GM10266 (cell line): Measurements from ENCODE around the gene SLC25A1.

Source experiments
- DNase-seq: peaks from one replicate; pipeline ENCODE4 v3.0.0; 2012; ENCODE audit errors: extremely low spot score
- TF ChIP-seq, protein P1 (sequence below): IDR thresholded peaks from 2 replicates; pipeline ENCODE4 v1.5.1; 2012; ENCODE audit warnings: mild to moderate bottlenecking, low read depth; ENCODE audit not compliant: control insufficient read depth, insufficient read depth; ENCODE audit errors: missing control alignments

Gene SLC25A1

DNA sequence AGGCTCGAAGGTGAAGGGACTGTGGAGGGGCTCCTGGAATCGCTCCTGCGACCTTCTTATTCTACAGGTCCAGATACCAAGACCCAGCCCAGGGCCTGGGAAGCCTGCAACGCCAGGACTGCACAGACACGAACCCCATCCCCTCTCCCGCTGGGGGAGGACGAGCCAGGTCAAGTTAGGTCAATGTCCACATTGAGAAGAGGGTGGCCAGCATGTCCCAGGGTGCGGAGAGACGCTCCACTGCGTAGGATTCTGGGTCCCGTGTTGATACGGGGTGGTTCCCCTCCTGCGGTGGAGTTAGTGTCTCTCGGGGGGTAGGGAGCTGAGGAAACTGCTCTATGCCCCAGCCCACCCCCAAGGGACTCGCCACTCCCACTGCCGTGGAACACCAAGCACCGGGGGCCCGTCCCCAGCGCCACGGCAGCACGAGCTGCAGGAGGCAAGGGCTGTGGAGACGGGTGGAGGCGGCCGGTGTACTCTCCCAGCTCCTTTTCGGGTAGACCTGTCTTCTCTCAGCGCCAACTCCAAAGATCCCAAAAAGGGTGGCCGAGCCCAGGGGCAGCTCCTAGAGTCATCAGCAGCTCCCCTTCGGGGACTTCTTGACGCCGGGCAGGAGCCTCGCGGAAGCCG lies 30.0 kb downstream of the SLC25A1 start:
- no peak for DNase-seq
- TF ChIP-seq, protein P1, sequence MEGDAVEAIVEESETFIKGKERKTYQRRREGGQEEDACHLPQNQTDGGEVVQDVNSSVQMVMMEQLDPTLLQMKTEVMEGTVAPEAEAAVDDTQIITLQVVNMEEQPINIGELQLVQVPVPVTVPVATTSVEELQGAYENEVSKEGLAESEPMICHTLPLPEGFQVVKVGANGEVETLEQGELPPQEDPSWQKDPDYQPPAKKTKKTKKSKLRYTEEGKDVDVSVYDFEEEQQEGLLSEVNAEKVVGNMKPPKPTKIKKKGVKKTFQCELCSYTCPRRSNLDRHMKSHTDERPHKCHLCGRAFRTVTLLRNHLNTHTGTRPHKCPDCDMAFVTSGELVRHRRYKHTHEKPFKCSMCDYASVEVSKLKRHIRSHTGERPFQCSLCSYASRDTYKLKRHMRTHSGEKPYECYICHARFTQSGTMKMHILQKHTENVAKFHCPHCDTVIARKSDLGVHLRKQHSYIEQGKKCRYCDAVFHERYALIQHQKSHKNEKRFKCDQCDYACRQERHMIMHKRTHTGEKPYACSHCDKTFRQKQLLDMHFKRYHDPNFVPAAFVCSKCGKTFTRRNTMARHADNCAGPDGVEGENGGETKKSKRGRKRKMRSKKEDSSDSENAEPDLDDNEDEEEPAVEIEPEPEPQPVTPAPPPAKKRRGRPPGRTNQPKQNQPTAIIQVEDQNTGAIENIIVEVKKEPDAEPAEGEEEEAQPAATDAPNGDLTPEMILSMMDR = no peak

- TF ChIP-seq, protein P1 = no peak
- no peak for DNase-seq
Observed at GRCh38 chr22:19147195-19147780, 31.2 kb downstream of the SLC25A1 start.

DNA sequence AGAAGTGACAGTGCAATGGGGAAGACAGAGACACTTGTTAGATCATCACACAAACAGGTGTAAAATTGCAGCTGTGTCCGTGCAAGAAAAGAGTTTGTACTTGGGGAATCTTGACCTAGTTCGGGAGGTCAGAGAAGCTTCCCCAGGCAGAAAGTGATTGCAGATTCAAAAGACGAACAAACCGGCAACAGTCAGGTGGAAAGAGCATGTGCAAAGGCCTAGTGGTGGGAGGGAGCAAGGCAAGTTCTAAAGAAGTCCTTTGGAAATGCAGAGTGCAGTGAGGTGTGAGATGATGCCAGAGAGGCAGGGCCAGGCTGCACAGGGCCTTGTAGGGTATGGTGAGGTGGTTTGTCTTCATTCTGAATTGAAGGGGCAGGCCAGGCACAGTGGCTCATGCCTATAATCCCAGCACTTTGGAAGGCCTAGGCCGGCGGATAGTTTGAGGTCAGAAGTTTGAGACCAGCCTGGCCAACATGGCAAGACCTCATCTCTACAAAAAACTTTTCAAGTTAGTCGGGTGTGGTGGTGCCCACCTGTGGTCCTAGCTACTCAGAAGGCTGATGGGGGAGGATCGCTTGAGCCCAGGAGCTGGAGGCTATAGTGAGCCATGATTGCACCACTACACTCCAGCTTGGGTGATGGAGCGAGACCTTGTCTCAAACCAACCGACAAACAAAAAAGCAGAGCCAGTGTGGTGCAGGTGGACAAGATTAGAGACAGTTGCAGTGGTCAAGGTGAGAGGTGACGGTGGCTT lies 32.1 kb downstream of the SLC25A1 start:
- no peak for DNase-seq
- TF ChIP-seq, protein P1 = no peak

- DNase-seq = no peak
- TF ChIP-seq, protein P1 = no peak
Observed at GRCh38 chr22:19143967-19144400, 34.6 kb downstream of the SLC25A1 start.

- TF ChIP-seq, protein P1 = no peak
- no peak for DNase-seq
Observed at GRCh38 chr22:19143212-19143611, 35.3 kb downstream of the SLC25A1 start.

- DNase-seq = no peak
- TF ChIP-seq, protein P1 = no peak
Observed at GRCh38 chr22:19142394-19142793, 36.1 kb downstream of the SLC25A1 start.

GRCh38 chr22:19139974-19140373 lies 38.6 kb downstream of the SLC25A1 start:
- TF ChIP-seq, protein P1 = no peak
- DNase-seq = no peak
